MCF 10A (cell line): ENCODE measurements around the gene CCDC137. TPM values are rescaled to one million over a fixed set of nuclear protein-coding genes. Genes with fewer than 3 reads are reported as not detected.

Experiments
- BruUV-seq: library from RNA; stranded (reverse); fragments of 400-500 nt; replicated peaks from 2 replicates; lab custom pipeline; 2021; lab: Mats Ljungman, UMichigan
- CTCF ChIA-PET: fragments of 300-600 bp; sonication (Branson Sonifier 250); formaldehyde crosslinking; extraction: SDS; loops from one replicate; lab custom pipeline; 2021; ENCODE audit warnings: antibody characterized with exemption, inconsistent platforms; lab: Yijun Ruan, JAX
- POLR2A ChIA-PET: fragments of 300-600, 350-650 bp; sonication (Branson Sonifier 250); formaldehyde crosslinking; extraction: SDS; loops from one replicate; lab custom pipeline; 2020; ENCODE audit warnings: antibody characterized with exemption, inconsistent platforms; lab: Yijun Ruan, JAX
- DNase-seq: peaks from one replicate; pipeline ENCODE4 v3.0.0-alpha.2; 2018; ENCODE audit not compliant: unreplicated experiment
- H3K27ac Mint-ChIP-seq: one replicate; pipeline ENCODE4 v1.8.0; 2022; ENCODE audit warnings: mild to moderate bottlenecking, low read depth, mixed read lengths; ENCODE audit not compliant: unreplicated experiment
- H3K27me3 Mint-ChIP-seq: one replicate; pipeline ENCODE4 v1.8.0; 2022; ENCODE audit warnings: mixed read lengths; ENCODE audit not compliant: insufficient read depth, unreplicated experiment
- H3K36me3 Mint-ChIP-seq: one replicate; pipeline ENCODE4 v1.8.0; 2022; ENCODE audit warnings: mild to moderate bottlenecking, moderate library complexity, mixed read lengths; ENCODE audit not compliant: insufficient read depth, unreplicated experiment
- H3K4me1 Mint-ChIP-seq: one replicate; pipeline ENCODE4 v1.8.0; 2022; ENCODE audit warnings: mixed read lengths; ENCODE audit not compliant: insufficient read depth, unreplicated experiment
- H3K4me3 Mint-ChIP-seq: one replicate; pipeline ENCODE4 v1.8.0; 2022; ENCODE audit warnings: mild to moderate bottlenecking, moderate library complexity, mixed read lengths; ENCODE audit not compliant: unreplicated experiment
- H3K9me3 Mint-ChIP-seq: one replicate; pipeline ENCODE4 v1.8.0; 2022; ENCODE audit warnings: mixed read lengths; ENCODE audit not compliant: unreplicated experiment
- CTCF ChIP-seq: fragments of 200-600 bp; IDR thresholded peaks from one replicate; pipeline ENCODE4 v1.8.0; 2022; ENCODE audit warnings: antibody characterized with exemption, mild to moderate bottlenecking; ENCODE audit not compliant: unreplicated experiment
- intact Hi-C: fragments of 100-400 bp; cut with micrococcal nuclease; formaldehyde crosslinking; loops from 2 replicates; pipeline ENCODE4 v1.14.1; 2022
- total RNA-seq: library from RNA; stranded (reverse); gene quantifications from 2 replicates; pipeline ENCODE4 v1.2.3, GENCODE V29; 2022

The CCDC137 gene
- total RNA-seq, 1 experiment from 2014 or later = 27.1 TPM

GRCh38 chr17:81712468-81713003 lies 46.0 kb downstream of the CCDC137 start:
- Mint-ChIP-seq H3K9me3 (no peaks in the 10 kb centered on the region), H3K4me3 (peak overlapping the region; percentile 84), H3K27ac (peak overlapping the region; percentile 33), H3K36me3 (peaks cover 42% of the 10 kb centered on the region), H3K4me1 (peaks cover 6% of the 10 kb centered on the region), H3K27me3 (no peaks in the 10 kb centered on the region)
- ChIA-PET CTCF (interaction anchor here (0.6 to 1.4 kb wide), 4 partner anchors 10 to 141 kb away, joined by 3 to 6 read pairs (median 4); no protein-coding TSS in a partner anchor), POLR2A (interaction anchor here (0.5 to 6.0 kb wide), 10 partner anchors 10 to 157 kb away, joined by 3 to 63 read pairs (median 5); partner anchors contain the start of genes ARL16, HGS, MCRIP1 and MRPL12)
- no TSS peak for BruUV-seq
- intact Hi-C loops = no loop called here
- TF ChIP-seq CTCF = peak; percentile 24
- peak; percentile 38 for DNase-seq

GRCh38 chr17:81713004-81713555 lies 46.5 kb downstream of the CCDC137 start:
- no TSS peak for BruUV-seq
- CTCF ChIA-PET = interaction anchor here (0.6 to 1.4 kb wide), 5 partner anchors 9 to 141 kb away, joined by 3 to 6 read pairs (median 3); partner anchors contain the start of genes ARL16 and HGS
- no peak for DNase-seq

GRCh38 chr17:81713556-81714411 lies 47.2 kb downstream of the CCDC137 start:
- DNase-seq = no peak
- Mint-ChIP-seq H3K27me3 (no peaks in the 10 kb centered on the region), H3K4me3 (peak overlapping the region; percentile 84), H3K4me1 (peaks cover 6% of the 10 kb centered on the region), H3K27ac (no peak overlapping the region), H3K36me3 (peaks cover 40% of the 10 kb centered on the region), H3K9me3 (no peaks in the 10 kb centered on the region)
- BruUV-seq = no TSS peak
- POLR2A ChIA-PET = interaction anchor here (0.5 to 6.0 kb wide), 8 partner anchors 9 to 290 kb away, joined by 3 to 63 read pairs (median 4); partner anchors contain the start of genes ARL16, HGS, MCRIP1 and MRPL12
- CTCF ChIA-PET = interaction anchor here (0.6 to 1.4 kb wide), 4 partner anchors 8 to 30 kb away, joined by 3 to 6 read pairs (median 4); partner anchors contain the start of genes ARL16 and HGS
- intact Hi-C loops = no loop called here
- no peak for TF ChIP-seq CTCF

More at GRCh38 chr17:81713004-81713555, 46.5 kb downstream of the CCDC137 start:
- no peak for TF ChIP-seq CTCF
- H3K4me1 Mint-ChIP-seq = peaks cover 6% of the 10 kb centered on the region
- intact Hi-C loops = no loop called here
- peaks cover 42% of the 10 kb centered on the region for H3K36me3 Mint-ChIP-seq
- no peaks in the 10 kb centered on the region for H3K27me3 Mint-ChIP-seq
- POLR2A ChIA-PET = interaction anchor here (0.6 to 6.0 kb wide), 12 partner anchors 10 to 291 kb away, joined by 3 to 63 read pairs (median 5); partner anchors contain the start of genes ARL16, HGS, MCRIP1 and MRPL12
- H3K4me3 Mint-ChIP-seq = peak overlapping the region; percentile 84
- peak overlapping the region; percentile 33 for H3K27ac Mint-ChIP-seq
- no peaks in the 10 kb centered on the region for H3K9me3 Mint-ChIP-seq
